Activated T-helper 17 cell treated with anti-CD3 and anti-CD28 coated beads, Interleukin-2, amount 50 U/mL, for 72 hours (primary cell): ENCODE data around the gene ACOT7. TPM values are rescaled to one million over a fixed set of nuclear protein-coding genes. Genes with fewer than 3 reads are reported as not detected.

ENCODE experiments used
- ATAC-seq: fragments of 150-1000 bp; cut with Tn5 transposase; replicated peaks from 2 replicates; pipeline ENCODE4 v1.10.0; 2021; ENCODE audit warnings: mild to moderate bottlenecking, moderate library complexity
- H3K27ac Mint-ChIP-seq: one replicate; pipeline ENCODE4 v1.8.0; 2022; ENCODE audit warnings: mixed read lengths
- H3K27me3 Mint-ChIP-seq: one replicate; pipeline ENCODE4 v1.8.0; 2022; ENCODE audit warnings: mixed read lengths
- H3K36me3 Mint-ChIP-seq: one replicate; pipeline ENCODE4 v1.8.0; 2022; ENCODE audit warnings: low read depth, mild to moderate bottlenecking, mixed read lengths
- H3K4me1 Mint-ChIP-seq: one replicate; pipeline ENCODE4 v1.8.0; 2022; ENCODE audit warnings: mixed read lengths
- H3K4me3 Mint-ChIP-seq: one replicate; pipeline ENCODE4 v1.8.0; 2022; ENCODE audit warnings: mild to moderate bottlenecking, mixed read lengths
- H3K9me3 Mint-ChIP-seq: one replicate; pipeline ENCODE4 v1.8.0; 2022; ENCODE audit warnings: mixed read lengths
- total RNA-seq, 2 donors: library from RNA; stranded (reverse); gene quantifications; one replicate each; pipeline ENCODE4 v1.2.3, GENCODE V29; 2022

The ACOT7 gene
- total RNA-seq, 2 donors from 2014 or later: 43.5 to 96.3 TPM

DNA sequence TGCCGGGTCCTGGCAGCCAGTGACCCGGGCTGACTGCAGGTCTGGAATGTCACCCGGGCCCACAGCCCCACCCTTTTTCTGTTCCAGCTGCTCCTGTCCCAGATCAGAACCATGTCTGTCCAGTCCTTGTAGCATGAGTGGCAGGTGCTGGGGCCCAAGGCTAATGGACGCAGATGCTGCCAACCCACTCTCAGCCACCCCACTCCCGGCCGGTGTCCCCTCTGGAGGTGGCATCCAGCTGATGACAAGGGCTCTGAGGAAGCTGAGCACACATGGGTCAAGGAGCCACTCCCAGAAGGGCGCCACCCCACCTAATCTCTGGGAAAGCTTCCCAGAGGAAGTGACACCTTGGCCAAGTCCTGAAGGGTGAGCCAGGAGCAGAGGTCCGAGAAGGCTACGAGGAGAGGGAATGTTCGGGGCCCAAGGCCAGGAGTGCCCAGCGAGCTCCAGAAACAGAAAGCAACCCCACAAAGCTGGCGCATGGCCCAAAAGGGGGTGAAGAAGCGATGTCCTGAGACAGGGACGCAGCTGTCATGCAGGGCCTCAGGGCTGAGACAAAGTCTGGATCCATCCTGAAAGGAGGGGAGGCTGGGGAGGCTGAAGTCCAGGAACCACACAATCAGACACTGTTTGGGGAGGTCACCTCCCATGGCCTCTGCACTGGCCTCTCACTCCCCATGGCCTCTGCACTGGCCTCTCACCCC, 39.5 kb downstream of the ACOT7 start:
- peak overlapping the region; percentile 68 for H3K27ac Mint-ChIP-seq
- no peaks in the 10 kb centered on the region for H3K27me3 Mint-ChIP-seq
- ATAC-seq: no peak
- no peak overlapping the region for H3K4me3 Mint-ChIP-seq
- H3K9me3 Mint-ChIP-seq: no peaks in the 10 kb centered on the region
- H3K4me1 Mint-ChIP-seq: no peaks in the 10 kb centered on the region
- H3K36me3 Mint-ChIP-seq: no peaks in the 10 kb centered on the region

DNA sequence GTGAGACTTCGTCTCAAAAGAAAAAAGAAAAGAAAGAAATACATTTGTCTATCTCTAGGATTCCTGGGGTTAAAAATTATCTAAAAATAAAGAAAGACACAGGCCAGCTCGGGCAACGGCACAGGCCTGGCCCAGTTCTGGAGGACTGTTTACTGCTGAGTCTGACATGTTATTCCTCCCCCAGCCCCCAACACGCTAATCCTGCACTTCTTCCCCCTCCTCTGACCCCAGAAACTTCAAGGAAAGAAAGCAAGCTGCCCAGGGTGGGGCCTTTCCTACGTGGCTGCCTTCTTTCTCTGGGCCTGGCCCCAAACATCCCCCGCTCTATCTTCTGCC, 40.0 kb downstream of the ACOT7 start:
- no peaks in the 10 kb centered on the region for H3K4me1 Mint-ChIP-seq
- no peaks in the 10 kb centered on the region for H3K9me3 Mint-ChIP-seq
- ATAC-seq: no peak
- no peaks in the 10 kb centered on the region for H3K36me3 Mint-ChIP-seq
- no peaks in the 10 kb centered on the region for H3K27me3 Mint-ChIP-seq
- peak overlapping the region; percentile 68 for H3K27ac Mint-ChIP-seq
- no peak overlapping the region for H3K4me3 Mint-ChIP-seq

DNA sequence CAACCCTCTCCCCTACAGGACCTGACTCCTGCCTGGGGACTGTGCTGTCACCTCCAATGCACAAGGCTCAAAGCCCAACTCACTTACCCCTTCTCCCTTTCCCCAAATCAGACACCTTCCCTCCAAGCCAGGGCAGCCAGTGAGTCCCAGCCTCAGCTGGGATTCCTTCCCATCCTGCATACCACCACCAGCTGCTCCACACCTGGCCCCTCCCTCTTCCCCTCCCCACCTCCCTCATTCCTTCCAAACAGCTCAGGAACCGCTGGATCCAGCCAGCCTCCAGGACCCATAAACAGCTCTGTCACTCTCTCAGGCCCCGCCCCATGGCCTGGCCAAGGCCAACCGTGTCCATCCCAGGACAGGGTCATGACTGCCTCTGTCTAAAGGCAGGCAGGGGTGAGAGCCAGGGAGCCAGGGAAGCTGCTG, 41.4 kb downstream of the ACOT7 start:
- no peak overlapping the region for H3K4me3 Mint-ChIP-seq
- H3K27me3 Mint-ChIP-seq: no peaks in the 10 kb centered on the region
- H3K36me3 Mint-ChIP-seq: no peaks in the 10 kb centered on the region
- peaks cover 9% of the 10 kb centered on the region for H3K4me1 Mint-ChIP-seq
- no peaks in the 10 kb centered on the region for H3K9me3 Mint-ChIP-seq
- peak overlapping the region; percentile 46 for H3K27ac Mint-ChIP-seq
- ATAC-seq: no peak

DNA sequence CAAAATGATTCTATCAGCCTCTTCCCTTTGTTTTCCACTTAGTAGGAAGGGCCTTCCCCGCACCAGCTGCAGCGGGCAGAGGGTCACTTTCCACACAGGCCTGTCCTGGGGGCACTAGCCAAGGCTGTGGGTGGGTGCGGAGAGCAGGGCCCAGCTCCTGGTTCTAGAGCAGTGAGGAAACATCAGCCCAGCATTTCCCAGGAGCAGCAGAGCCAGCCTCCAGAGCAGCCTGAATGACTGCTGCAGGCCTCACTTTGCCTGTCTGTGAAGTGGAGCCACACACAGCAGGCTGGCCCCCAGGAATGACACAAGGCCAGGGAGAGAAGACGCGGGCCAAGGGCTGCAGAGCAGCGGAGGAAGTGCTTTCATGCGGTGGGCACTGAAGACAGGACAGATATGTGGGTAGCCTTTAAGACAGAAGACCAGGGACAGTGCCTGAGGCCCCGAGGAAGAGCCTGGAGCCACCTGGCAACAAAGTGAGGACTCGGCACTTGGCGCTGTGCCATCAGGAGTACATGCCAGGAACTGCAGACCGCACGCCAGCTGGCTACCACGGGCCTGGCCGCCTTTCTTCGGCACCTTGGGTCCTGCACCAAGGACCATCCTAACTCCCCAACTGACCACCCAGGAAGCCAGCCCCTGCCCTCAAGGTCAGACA, 42.0 kb downstream of the ACOT7 start:
- peaks cover 9% of the 10 kb centered on the region for H3K4me1 Mint-ChIP-seq
- no peaks in the 10 kb centered on the region for H3K9me3 Mint-ChIP-seq
- H3K27me3 Mint-ChIP-seq: no peaks in the 10 kb centered on the region
- H3K4me3 Mint-ChIP-seq: no peak overlapping the region
- ATAC-seq: no peak
- H3K27ac Mint-ChIP-seq: peak overlapping the region; percentile 46
- H3K36me3 Mint-ChIP-seq: no peaks in the 10 kb centered on the region

DNA sequence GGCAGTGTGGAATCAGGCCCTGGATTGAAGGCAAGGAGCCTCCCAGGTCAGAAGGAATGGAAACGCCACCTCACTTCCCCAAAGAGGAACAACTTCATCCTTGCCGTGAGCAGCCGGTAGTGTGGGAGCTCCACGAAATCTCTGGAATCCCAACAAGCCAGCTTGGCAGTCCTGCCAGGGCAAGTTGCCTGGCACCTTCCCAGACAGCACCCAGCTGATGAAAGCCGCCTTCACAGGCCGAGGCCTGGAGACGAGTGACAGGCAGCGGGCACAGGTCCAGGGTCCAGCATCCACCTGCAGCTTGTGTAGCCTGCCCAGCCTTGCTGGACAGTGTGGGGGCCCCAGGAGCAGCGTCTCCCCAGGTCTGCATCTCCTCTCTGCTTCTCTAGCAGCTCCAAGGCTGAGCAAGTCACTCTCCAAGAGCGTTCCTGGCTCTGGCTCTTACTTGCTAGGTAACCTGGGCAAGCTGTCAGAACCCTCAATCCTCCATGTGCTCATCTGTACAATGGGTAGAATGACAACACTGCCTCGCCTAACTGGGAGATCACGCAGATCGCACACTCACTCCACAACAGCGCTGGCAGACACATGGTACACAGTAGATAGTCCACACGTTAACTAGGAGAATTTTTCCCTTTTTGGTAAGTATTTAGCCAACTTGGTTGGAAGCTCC, 43.0 kb downstream of the ACOT7 start:
- H3K27me3 Mint-ChIP-seq: no peaks in the 10 kb centered on the region
- H3K36me3 Mint-ChIP-seq: no peaks in the 10 kb centered on the region
- peak overlapping the region; percentile 78 for H3K27ac Mint-ChIP-seq
- H3K4me3 Mint-ChIP-seq: no peak overlapping the region
- no peak for ATAC-seq
- peaks cover 9% of the 10 kb centered on the region for H3K4me1 Mint-ChIP-seq
- H3K9me3 Mint-ChIP-seq: no peaks in the 10 kb centered on the region

DNA sequence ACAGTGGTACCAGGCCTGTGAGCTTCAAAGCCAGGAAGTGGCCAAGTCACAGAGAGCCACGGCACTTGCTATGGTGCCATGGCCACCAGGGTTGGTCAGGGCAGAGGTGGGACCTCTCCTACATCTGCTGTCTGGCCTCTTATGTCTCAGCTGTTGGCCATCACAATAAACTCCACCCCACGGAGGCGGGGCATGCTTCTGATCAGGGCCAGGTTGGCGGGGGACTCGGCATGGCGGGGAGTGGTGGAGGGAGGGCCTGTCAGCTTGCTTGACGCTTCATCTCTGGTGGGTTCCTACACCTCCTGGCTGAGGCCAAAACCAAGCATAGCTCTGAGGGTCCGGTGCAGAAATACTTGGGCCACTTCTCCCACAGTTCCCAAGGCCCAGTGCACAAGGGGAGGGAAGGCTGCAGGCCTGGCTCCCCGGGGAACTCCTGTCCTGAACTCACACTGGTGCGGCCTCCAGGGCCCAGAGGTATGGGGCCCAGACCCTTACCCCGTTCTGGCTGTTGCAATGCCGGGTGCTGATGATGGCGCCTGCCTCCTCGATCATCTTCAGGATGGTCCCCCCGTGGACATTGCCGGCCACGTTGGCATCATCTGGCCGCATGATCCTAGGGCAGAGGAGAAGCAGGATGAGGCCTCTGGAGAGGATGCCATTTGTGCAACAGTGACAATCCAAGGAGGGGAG, 44.2 kb downstream of the ACOT7 start:
- peak overlapping the region; percentile 88 for H3K4me3 Mint-ChIP-seq
- no peaks in the 10 kb centered on the region for H3K27me3 Mint-ChIP-seq
- peak overlapping the region; percentile 97 for H3K27ac Mint-ChIP-seq
- ATAC-seq: no peak
- no peaks in the 10 kb centered on the region for H3K9me3 Mint-ChIP-seq
- H3K36me3 Mint-ChIP-seq: no peaks in the 10 kb centered on the region
- peaks cover 9% of the 10 kb centered on the region for H3K4me1 Mint-ChIP-seq

DNA sequence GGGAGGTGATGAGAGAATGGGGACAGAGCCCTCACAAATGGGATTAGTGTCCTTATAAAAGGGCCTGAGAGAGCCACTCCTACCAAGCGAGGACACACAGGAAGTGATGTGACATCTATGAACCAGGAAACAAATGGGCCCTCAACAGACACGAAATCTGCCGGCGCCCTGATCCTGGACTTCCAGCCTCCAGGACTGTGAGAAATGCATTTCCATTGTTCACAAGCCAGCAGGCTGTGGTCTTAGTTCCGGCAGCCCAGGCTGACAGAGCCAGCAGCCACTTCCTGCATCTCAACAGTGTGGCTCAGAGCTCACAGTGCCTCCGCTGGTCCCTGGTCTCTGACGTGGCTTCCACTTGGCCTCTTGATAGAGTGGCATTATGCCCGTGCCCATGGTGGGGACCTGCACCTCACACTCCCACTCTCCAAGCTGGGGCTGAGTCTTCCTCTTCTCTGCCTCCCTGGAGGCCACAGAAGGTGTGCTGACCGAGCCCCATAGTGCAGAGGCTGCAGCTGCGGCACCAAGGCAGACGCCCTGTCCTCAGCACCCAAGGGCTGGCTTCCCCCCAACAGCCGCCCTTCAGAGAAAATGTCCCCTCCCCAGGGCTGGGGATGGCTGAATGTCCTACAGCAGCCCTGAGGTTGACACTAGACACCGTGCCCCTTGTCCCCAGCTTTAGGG, 44.9 kb downstream of the ACOT7 start:
- no peaks in the 10 kb centered on the region for H3K9me3 Mint-ChIP-seq
- H3K4me1 Mint-ChIP-seq: peaks cover 9% of the 10 kb centered on the region
- peak overlapping the region; percentile 97 for H3K27ac Mint-ChIP-seq
- no peaks in the 10 kb centered on the region for H3K36me3 Mint-ChIP-seq
- H3K4me3 Mint-ChIP-seq: peak overlapping the region; percentile 88
- no peaks in the 10 kb centered on the region for H3K27me3 Mint-ChIP-seq
- peak; percentile 88 for ATAC-seq

DNA sequence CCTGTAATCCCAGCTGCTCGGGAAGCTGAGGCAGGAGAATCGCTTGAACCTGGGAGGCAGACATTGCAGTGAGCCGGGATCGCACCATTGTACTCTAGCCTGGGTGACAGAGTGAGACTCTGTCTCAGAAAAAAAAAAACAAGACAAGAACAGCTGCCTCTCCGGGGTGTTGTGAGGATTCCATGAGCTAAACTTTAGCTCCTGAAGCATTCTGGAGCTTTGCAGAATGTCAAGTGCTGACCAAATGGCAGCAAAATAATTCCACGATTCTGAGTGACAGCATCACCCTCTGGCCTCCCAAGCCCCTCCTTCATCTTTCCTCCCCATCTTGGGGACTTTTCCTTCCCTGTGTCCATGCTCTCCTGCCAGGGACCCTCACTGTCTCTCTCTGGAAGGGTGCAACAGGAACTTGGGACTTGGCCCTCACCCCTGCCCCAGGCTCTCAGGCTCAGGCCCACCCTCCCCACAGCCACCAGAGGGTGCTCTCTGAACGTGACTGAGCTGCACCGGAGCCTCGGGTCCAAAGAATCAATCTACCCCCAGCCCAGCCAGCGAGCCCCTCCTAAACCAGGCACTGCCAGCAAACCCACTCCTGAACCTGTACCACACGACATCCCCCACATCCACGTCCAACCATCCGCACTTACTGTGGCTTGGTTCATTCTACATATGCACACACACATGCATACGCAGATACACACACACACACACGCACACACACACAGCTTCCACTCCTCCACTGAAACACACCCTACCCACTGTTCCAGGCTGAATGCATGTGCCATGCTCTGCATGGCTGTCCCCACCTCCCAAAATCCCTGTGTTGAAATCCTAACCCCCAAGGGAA, 45.7 kb downstream of the ACOT7 start:
- Mint-ChIP-seq H3K4me1 (peaks cover 12% of the 10 kb centered on the region), H3K27me3 (no peaks in the 10 kb centered on the region), H3K27ac (peak overlapping the region; percentile 97), H3K9me3 (no peaks in the 10 kb centered on the region), H3K4me3 (peak overlapping the region; percentile 88), H3K36me3 (no peaks in the 10 kb centered on the region)
- peak; percentile 62 for ATAC-seq

DNA sequence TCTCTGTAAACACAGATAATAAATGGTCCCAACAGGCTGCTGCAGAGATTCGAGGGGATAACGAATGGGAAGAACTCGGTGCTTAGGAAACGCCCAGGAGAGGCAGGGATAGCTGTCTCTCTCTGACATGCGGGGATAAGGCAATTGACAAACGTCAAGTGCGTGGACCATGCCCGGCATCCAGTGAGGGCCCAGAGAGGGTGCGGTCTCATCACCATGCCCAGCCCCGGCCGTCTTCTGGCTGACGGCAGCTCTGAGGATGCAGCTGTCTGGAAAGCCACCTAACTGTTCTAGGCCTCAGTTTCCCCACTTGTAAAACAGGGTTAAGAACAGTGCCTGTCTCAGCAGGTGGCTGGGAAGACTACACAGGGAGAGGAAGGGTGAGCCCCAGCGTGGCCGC, 48.1 kb downstream of the ACOT7 start:
- no peak overlapping the region for H3K4me3 Mint-ChIP-seq

DNA sequence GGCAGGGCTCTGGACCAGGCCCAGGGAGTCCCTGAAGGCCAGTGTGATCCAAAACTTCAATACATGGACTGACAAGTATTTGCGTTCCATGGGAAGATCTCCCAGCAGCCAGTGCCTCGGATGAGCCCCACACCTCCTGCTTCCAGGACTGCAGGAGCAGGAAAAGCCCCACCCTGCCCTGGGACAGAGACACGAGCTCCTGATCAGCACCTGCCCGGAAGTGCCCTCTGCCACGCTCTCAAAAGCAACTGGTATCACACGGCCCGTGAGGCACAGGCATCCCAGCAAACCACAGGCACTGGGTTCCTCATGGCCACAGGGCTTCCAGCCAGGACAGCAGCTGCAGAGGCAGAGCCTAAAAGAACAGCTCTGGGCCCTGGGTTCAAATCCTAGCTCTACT, 48.6 kb downstream of the ACOT7 start:
- ATAC-seq: no peak
- H3K4me3 Mint-ChIP-seq: no peak overlapping the region
- H3K27ac Mint-ChIP-seq: no peak overlapping the region
- no peaks in the 10 kb centered on the region for H3K36me3 Mint-ChIP-seq
- H3K4me1 Mint-ChIP-seq: peaks cover 12% of the 10 kb centered on the region
- no peaks in the 10 kb centered on the region for H3K27me3 Mint-ChIP-seq
- H3K9me3 Mint-ChIP-seq: no peaks in the 10 kb centered on the region

More for the DNA sequence above, 48.1 kb downstream of the ACOT7 start:
- no peaks in the 10 kb centered on the region for H3K27me3 Mint-ChIP-seq
- peaks cover 12% of the 10 kb centered on the region for H3K4me1 Mint-ChIP-seq
- no peak for ATAC-seq
- H3K36me3 Mint-ChIP-seq: no peaks in the 10 kb centered on the region
- H3K27ac Mint-ChIP-seq: no peak overlapping the region
- no peaks in the 10 kb centered on the region for H3K9me3 Mint-ChIP-seq

DNA sequence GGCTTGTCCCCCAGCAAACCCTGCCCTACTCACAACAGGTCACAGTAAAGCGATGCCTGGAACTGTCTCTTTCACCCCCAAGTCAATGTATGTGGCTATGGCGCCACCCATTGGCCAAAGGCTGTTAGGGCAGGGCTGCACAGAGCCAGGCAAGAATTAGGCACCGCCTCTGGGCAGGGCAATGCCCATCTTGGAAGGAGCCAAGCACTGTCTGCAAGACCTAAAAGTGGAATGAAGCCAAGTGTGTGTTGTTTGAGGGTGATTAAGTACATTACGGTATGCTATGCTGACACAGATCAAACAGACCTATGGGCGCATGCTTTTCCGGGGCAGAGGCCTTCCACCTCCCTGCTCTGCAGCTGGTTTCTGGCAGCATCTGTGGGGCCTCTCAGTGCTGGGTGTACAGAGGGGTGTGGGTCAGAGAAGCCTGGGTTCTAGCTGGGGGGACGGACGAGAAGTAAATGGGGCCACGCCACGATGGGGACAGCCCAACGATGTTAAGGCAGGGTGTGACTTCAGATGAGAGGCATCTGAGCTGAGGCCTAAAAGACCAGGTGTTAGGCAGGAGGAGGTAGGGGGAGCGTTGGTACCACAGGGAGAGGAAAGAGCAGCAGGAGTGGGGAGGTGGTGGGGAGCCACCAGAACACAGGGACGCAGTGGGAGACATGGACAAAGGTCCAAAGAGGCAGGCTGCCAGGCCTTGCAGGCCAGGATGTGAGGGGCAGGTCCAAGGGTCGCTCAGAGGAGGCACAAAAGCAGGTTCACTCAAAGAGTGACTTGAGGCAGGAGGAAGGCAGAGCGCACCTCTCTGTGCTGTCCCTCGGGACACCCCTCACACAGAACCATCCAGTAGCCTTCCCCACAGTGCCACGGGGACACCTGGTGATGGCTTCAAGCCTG, 49.8 kb downstream of the ACOT7 start:
- Mint-ChIP-seq H3K9me3 (no peaks in the 10 kb centered on the region), H3K27ac (no peak overlapping the region)
- ATAC-seq: peak; percentile 68

DNA sequence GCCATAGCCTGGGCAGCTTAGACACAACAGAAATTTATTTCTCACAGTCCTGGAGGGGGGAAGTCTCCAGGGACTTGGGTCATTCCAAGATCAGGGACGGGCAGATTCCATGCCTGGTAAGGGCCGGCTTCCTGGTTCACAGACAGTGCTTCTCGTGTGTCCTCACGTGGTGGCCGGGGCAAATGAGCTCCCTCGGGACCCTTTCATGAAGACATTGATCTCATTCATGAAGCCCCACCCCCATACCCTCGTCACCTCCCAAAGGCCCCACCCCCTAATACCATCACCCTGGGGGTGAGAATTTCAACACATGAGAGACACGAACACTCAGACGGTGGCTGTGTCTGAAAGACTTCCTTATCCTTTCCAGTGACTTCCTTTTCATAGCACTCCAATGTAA, 51.5 kb downstream of the ACOT7 start:
- H3K36me3 Mint-ChIP-seq: no peaks in the 10 kb centered on the region

More for the DNA sequence above, 49.8 kb downstream of the ACOT7 start:
- H3K36me3 Mint-ChIP-seq: no peaks in the 10 kb centered on the region
- H3K4me3 Mint-ChIP-seq: no peak overlapping the region
- H3K4me1 Mint-ChIP-seq: peaks cover 12% of the 10 kb centered on the region
- no peaks in the 10 kb centered on the region for H3K27me3 Mint-ChIP-seq

DNA sequence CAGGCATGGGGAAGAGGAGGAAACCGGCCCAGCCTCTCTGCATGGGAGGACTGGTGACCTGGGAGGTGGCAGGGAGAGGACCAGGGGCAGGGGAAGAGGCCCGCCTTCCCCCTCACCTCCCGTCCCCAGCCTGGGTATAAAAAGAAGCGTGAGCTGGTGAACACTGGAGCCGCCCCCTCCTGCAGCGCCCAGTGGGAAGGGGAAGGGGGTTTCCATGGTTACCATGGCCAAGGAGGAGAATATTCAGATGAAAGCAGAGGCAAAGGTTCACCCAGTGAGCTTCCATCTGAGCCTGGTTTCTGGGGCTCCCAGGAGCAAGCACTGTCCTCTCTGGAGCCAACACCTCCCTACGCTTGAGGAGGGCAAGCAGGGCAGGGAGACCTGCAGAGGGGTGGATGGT, 54.9 kb downstream of the ACOT7 start:
- no peak for ATAC-seq
- no peaks in the 10 kb centered on the region for H3K36me3 Mint-ChIP-seq
- H3K27ac Mint-ChIP-seq: no peak overlapping the region
- no peak overlapping the region for H3K4me3 Mint-ChIP-seq
- peaks cover 3% of the 10 kb centered on the region for H3K4me1 Mint-ChIP-seq
- H3K9me3 Mint-ChIP-seq: no peaks in the 10 kb centered on the region
- no peaks in the 10 kb centered on the region for H3K27me3 Mint-ChIP-seq

More for the DNA sequence above, 51.5 kb downstream of the ACOT7 start:
- no peak overlapping the region for H3K27ac Mint-ChIP-seq
- H3K4me3 Mint-ChIP-seq: no peak overlapping the region
- no peak for ATAC-seq
- peaks cover 4% of the 10 kb centered on the region for H3K4me1 Mint-ChIP-seq
- H3K9me3 Mint-ChIP-seq: no peaks in the 10 kb centered on the region
- no peaks in the 10 kb centered on the region for H3K27me3 Mint-ChIP-seq
